DMS53 treated with DMSO at 0.1 percent for 48 hours (cell line): ENCODE results near the gene SFXN1.
"Not testable (repeated sequence)": the region's sequence is repeated elsewhere in the genome, so short reads cannot be mapped to it uniquely, and the experiment has no call there.

Experiments used
- DNase-seq: peaks from one replicate; lab custom pipeline; 2025; ENCODE audit not compliant: unreplicated experiment; lab: John Stamatoyannopoulos, UW

SFXN1 gene

GRCh38 chr5:175478384-175479124 lies at the start of gene SFXN1:
Gene SFXN1 (plus strand): TSS chr5:175478560. CDS start chr5:175492104, 13,544 bp downstream.
- DNase-seq: peak; percentile 70

- no peak for DNase-seq
Observed at GRCh38 chr5:175434800-175435199, 43.6 kb upstream of the SFXN1 start.

- DNase-seq: no peak
Observed at GRCh38 chr5:175436359-175436758, 42.0 kb upstream of the SFXN1 start.

- DNase-seq: no peak
Observed at GRCh38 chr5:175438234-175438857, 40.0 kb upstream of the SFXN1 start.

GRCh38 chr5:175443514-175444059 lies 34.8 kb upstream of the SFXN1 start:
- DNase-seq: no peak

- peak; percentile 26 for DNase-seq
Observed at GRCh38 chr5:175444060-175444904, 34.1 kb upstream of the SFXN1 start, which contains the start of gene DRD1. Gene DRD1 (minus strand): TSS chr5:175444182. CDS start chr5:175443099, 1,083 bp downstream.

- no peak for DNase-seq
Observed at GRCh38 chr5:175444905-175445456, 33.4 kb upstream of the SFXN1 start.

- DNase-seq: not testable (repeated sequence)
Observed at GRCh38 chr5:175446378-175446777, 32.0 kb upstream of the SFXN1 start.

GRCh38 chr5:175447571-175447970 lies 30.8 kb upstream of the SFXN1 start:
- no peak for DNase-seq

- no peak for DNase-seq
Observed at GRCh38 chr5:175448276-175448675, 30.1 kb upstream of the SFXN1 start.

GRCh38 chr5:175452166-175452565 lies 26.2 kb upstream of the SFXN1 start:
- no peak for DNase-seq

- not testable (repeated sequence) for DNase-seq
Observed at GRCh38 chr5:175454338-175454737, 24.0 kb upstream of the SFXN1 start.

- no peak for DNase-seq
Observed at GRCh38 chr5:175456105-175456742, 22.1 kb upstream of the SFXN1 start.

- DNase-seq: no peak
Observed at GRCh38 chr5:175457466-175457865, 20.9 kb upstream of the SFXN1 start.

- peak; percentile 30 for DNase-seq
Observed at GRCh38 chr5:175460126-175460525, 18.2 kb upstream of the SFXN1 start.

GRCh38 chr5:175460552-175460951 lies 17.8 kb upstream of the SFXN1 start:
- DNase-seq: no peak

GRCh38 chr5:175461370-175461769 lies 17.0 kb upstream of the SFXN1 start:
- DNase-seq: no peak

GRCh38 chr5:175463641-175464040 lies 14.7 kb upstream of the SFXN1 start:
- peak; percentile 96 for DNase-seq

GRCh38 chr5:175464074-175464941 lies 14.1 kb upstream of the SFXN1 start:
- peak; percentile 83 for DNase-seq

GRCh38 chr5:175464942-175465233 lies 13.5 kb upstream of the SFXN1 start:
- no peak for DNase-seq
